HG03025 (cell line): ENCODE data around the gene IRF2.

ENCODE experiments used
- ATAC-seq: cut with Tn5 transposase; IDR thresholded peaks from one replicate; pipeline ENCODE4 v1.9.1; 2021; ENCODE audit warnings: mild to moderate bottlenecking, moderate library complexity; ENCODE audit not compliant: unreplicated experiment, low FRiP score

The IRF2 gene

GRCh38 chr4:184475498-184475897, 1.1 kb upstream of the IRF2 start:
- ATAC-seq = no peak

- peak; percentile 27 for ATAC-seq
These were observed 729 bp upstream of the IRF2 start for GRCh38 chr4:184475096-184475461.

GRCh38 chr4:184473499-184474262, 669 bp downstream of the IRF2 start:
- ATAC-seq = no peak

GRCh38 chr4:184472614-184473498, 1.5 kb downstream of the IRF2 start:
- no peak for ATAC-seq

GRCh38 chr4:184471881-184472613, 2.3 kb downstream of the IRF2 start:
- no peak for ATAC-seq

GRCh38 chr4:184470785-184471110, 3.6 kb downstream of the IRF2 start:
- no peak for ATAC-seq

- ATAC-seq = no peak
These were observed 7.7 kb downstream of the IRF2 start for GRCh38 chr4:184466634-184467033.

- no peak for ATAC-seq
These were observed 9.4 kb downstream of the IRF2 start for GRCh38 chr4:184464759-184465454.

GRCh38 chr4:184463856-184464255, 10.5 kb downstream of the IRF2 start:
- ATAC-seq = no peak

GRCh38 chr4:184463158-184463557, 11.2 kb downstream of the IRF2 start:
- no peak for ATAC-seq

- no peak for ATAC-seq
These were observed 11.6 kb downstream of the IRF2 start for GRCh38 chr4:184462724-184463123.

- ATAC-seq = no peak
These were observed 12.5 kb downstream of the IRF2 start for GRCh38 chr4:184461711-184462441.

- no peak for ATAC-seq
These were observed 13.7 kb downstream of the IRF2 start for GRCh38 chr4:184460499-184461285.

GRCh38 chr4:184459413-184459812, 14.9 kb downstream of the IRF2 start:
- no peak for ATAC-seq

- no peak for ATAC-seq
These were observed 16.7 kb downstream of the IRF2 start for GRCh38 chr4:184457535-184458249.

GRCh38 chr4:184456337-184456736, 18.0 kb downstream of the IRF2 start:
- ATAC-seq = no peak

GRCh38 chr4:184455299-184455698, 19.1 kb downstream of the IRF2 start:
- no peak for ATAC-seq

GRCh38 chr4:184453365-184454160, 20.8 kb downstream of the IRF2 start:
- peak; percentile 72 for ATAC-seq
